ENCODE results near the gene ST3GAL4. TPM values are rescaled to one million over a fixed set of nuclear protein-coding genes. Genes with fewer than 3 reads are reported as not detected.

The ST3GAL4 gene
- total RNA-seq, 4 donors from 2014 or later, result 11.8 to 53.3 (median 34.8) TPM

DNA sequence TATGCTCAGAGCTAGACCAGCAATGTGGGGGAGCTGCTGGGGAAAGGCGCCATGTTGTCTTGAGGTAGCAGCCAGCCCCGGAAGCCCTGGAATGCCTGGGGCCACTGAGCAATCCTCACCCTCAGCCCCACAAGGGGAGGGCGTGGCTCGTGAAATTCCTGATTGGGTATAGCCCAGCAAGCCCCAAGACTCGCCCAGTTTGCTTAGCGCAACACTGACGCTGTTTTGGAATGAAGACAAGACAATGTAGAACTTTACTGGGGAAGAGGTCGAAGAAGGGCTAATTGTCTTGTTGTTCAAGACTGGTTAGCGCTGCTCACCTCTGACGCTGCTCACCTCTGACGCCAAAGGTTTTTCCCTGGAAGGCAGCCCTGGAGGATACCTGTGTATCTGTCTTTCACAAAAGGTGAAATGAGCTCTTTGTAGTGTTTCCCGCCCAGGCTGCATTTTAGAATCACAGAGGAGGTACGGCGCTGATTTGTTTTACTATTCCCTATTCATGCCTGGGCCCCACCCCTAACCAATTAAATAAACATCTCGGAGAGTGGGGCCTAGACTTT, 47.6 kb downstream of the ST3GAL4 start:
- no peaks in the 10 kb centered on the region for H3K27me3 ChIP-seq
- no peak for DNase-seq
- TF ChIP-seq, protein P1, sequence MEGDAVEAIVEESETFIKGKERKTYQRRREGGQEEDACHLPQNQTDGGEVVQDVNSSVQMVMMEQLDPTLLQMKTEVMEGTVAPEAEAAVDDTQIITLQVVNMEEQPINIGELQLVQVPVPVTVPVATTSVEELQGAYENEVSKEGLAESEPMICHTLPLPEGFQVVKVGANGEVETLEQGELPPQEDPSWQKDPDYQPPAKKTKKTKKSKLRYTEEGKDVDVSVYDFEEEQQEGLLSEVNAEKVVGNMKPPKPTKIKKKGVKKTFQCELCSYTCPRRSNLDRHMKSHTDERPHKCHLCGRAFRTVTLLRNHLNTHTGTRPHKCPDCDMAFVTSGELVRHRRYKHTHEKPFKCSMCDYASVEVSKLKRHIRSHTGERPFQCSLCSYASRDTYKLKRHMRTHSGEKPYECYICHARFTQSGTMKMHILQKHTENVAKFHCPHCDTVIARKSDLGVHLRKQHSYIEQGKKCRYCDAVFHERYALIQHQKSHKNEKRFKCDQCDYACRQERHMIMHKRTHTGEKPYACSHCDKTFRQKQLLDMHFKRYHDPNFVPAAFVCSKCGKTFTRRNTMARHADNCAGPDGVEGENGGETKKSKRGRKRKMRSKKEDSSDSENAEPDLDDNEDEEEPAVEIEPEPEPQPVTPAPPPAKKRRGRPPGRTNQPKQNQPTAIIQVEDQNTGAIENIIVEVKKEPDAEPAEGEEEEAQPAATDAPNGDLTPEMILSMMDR (IDR thresholded peaks at IDR 0.05), result no peak
- TF ChIP-seq POLR2A (IDR thresholded peaks at IDR 0.05), result no peak
- H3K9me3 ChIP-seq, result no peaks in the 10 kb centered on the region
- intact Hi-C loops (cut with DNase I; ENCODE audit: low total_unique reads), result no loop called here
- no peak overlapping the region for H3K27ac ChIP-seq
- no peak overlapping the region for H3K4me3 ChIP-seq
- H3K4me1 ChIP-seq, result no peaks in the 10 kb centered on the region
- H3K36me3 ChIP-seq, result no peaks in the 10 kb centered on the region

DNA sequence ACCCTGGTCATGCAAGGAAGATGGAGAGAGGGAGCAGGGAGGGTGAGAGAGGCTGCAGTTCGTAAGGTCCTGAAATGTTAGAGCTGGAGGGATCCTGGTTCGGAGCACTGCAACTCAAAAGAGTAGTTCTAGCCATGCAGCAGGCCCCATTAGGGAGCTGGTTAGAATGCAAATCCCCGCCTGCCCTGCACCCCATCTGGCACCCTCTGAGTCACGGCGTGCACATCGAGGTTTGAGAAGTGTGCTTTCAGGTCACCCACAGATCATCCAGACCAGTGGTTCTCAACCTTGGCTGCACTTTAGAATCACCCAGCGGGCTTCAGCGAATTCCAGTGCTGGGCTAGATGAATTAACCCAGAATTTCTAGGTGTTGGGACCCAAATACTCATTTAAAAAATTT, 48.2 kb downstream of the ST3GAL4 start:
- no peaks in the 10 kb centered on the region for H3K9me3 ChIP-seq
- H3K27ac ChIP-seq, result no peak overlapping the region
- TF ChIP-seq POLR2A (IDR thresholded peaks at IDR 0.05), result no peak
- TF ChIP-seq, protein P1 (IDR thresholded peaks at IDR 0.05), result no peak
- intact Hi-C loops (cut with DNase I; ENCODE audit: low total_unique reads), result no loop called here
- no peaks in the 10 kb centered on the region for H3K27me3 ChIP-seq
- DNase-seq, result no peak
- H3K4me1 ChIP-seq, result no peaks in the 10 kb centered on the region
- H3K36me3 ChIP-seq, result no peaks in the 10 kb centered on the region
- H3K4me3 ChIP-seq, result no peak overlapping the region

DNA sequence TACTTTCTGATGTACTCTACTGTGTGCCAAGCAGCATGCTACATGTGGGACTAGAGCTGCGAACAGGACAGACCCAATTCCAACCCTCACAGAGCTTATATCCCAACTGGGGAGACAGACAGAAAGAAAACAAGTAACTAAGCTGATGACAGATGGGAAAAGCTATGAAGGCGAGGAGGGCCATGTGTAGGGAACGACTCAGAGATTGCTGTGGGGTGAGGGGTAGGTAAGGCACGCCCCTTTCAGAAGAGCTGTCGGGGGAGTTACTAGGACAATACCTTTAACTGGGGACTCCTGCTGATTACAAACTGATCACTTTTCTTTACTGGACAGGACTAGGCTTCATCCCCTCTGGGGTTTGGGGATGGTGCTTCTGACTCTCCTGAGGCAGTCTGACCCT, 48.9 kb downstream of the ST3GAL4 start:
- TF ChIP-seq POLR2A (IDR thresholded peaks at IDR 0.05), result no peak
- TF ChIP-seq, protein P1 (IDR thresholded peaks at IDR 0.05), result no peak
- Histone ChIP-seq H3K4me3 (no peak overlapping the region), H3K9me3 (no peaks in the 10 kb centered on the region), H3K4me1 (no peaks in the 10 kb centered on the region), H3K27ac (no peak overlapping the region), H3K36me3 (no peaks in the 10 kb centered on the region), H3K27me3 (no peaks in the 10 kb centered on the region)
- intact Hi-C loops (cut with DNase I; ENCODE audit: low total_unique reads), result no loop called here
- no peak for DNase-seq

DNA sequence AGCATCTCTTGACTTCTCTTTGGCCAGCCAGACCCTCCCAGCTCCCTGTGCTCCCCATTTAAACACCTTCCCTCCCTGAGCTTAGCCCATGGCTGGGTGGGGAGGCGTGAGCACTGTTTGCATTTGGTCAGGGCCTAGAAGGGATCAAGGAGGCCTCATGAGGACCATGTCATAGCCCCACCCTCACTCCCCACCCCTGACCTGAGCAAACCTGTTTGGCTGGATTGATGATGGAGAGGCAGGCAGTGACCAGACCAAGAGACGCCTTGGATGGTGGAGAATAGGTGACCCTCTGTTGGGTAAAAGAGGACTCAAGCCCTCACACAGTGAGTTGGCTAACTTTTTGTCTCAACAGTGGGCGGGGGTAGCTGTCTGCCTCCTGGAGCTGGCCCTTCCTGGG, 49.9 kb downstream of the ST3GAL4 start:
- H3K4me3 ChIP-seq, result no peak overlapping the region
- intact Hi-C loops (cut with DNase I; ENCODE audit: low total_unique reads), result no loop called here
- no peaks in the 10 kb centered on the region for H3K4me1 ChIP-seq
- no peak for DNase-seq
- TF ChIP-seq, protein P1 (IDR thresholded peaks at IDR 0.05), result no peak
- no peak for TF ChIP-seq POLR2A (IDR thresholded peaks at IDR 0.05)
- no peaks in the 10 kb centered on the region for H3K27me3 ChIP-seq
- no peaks in the 10 kb centered on the region for H3K9me3 ChIP-seq
- H3K36me3 ChIP-seq, result no peaks in the 10 kb centered on the region
- no peak overlapping the region for H3K27ac ChIP-seq

DNA sequence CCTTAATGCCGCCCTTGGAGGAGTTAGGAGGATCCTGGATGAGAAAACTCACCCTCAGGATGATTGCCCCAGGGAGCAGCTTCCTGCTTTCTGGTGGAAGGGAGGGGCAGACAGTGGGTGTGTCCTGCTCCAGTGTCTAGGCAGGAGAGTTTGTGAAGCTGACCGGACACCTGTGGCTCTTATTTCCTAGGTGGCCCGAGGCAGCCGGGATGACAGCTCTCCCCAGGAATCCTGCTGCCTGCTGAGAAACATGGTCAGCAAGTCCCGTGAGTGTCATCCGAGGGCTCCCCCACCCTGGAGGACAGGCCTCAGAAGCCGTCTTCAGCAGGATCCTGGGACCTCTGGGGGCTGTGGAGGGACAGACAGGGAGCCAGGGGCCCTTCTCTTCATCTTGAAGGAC, 50.4 kb downstream of the ST3GAL4 start:
- Histone ChIP-seq H3K27ac (no peak overlapping the region), H3K9me3 (no peaks in the 10 kb centered on the region), H3K36me3 (no peaks in the 10 kb centered on the region), H3K4me3 (no peak overlapping the region), H3K4me1 (no peaks in the 10 kb centered on the region), H3K27me3 (no peaks in the 10 kb centered on the region)
- no peak for DNase-seq
- TF ChIP-seq, protein P1 (IDR thresholded peaks at IDR 0.05), result no peak
- TF ChIP-seq POLR2A (IDR thresholded peaks at IDR 0.05), result no peak
- intact Hi-C loops (cut with DNase I; ENCODE audit: low total_unique reads), result no loop called here
